Activated effector memory CD4-positive, alpha-beta T cell treated with Interleukin-2 at 50 U/mL for 16 hours (primary cell): Measurements from ENCODE around the gene PLG.
"Not testable (repeated sequence)": the region's sequence is repeated elsewhere in the genome, so short reads cannot be mapped to it uniquely, and the experiment has no call there.

ENCODE experiments used
- DNase-seq: peaks from one replicate; pipeline ENCODE4 v3.0.0-alpha.2; 2020

The PLG gene

DNA sequence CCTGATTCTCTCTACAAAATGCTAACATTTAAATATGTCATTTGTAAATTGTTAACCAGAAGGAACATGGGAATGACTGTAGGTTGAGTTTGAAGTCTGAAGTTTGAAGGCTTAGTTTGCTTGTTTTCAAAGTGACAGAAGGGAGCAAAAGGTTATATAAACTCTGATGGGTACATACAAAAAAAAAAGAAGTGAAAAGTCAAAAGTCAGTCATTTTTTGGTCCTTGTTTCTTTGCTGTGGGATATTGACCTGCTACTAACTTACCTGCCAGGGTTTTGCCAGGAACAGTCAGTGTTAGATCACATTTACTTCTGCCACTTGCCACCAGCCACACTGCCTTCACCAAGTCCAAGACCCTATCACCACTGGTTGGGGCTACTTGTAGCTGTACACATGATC lies 6.9 kb downstream of the PLG start:
- not testable (repeated sequence) for DNase-seq

DNA sequence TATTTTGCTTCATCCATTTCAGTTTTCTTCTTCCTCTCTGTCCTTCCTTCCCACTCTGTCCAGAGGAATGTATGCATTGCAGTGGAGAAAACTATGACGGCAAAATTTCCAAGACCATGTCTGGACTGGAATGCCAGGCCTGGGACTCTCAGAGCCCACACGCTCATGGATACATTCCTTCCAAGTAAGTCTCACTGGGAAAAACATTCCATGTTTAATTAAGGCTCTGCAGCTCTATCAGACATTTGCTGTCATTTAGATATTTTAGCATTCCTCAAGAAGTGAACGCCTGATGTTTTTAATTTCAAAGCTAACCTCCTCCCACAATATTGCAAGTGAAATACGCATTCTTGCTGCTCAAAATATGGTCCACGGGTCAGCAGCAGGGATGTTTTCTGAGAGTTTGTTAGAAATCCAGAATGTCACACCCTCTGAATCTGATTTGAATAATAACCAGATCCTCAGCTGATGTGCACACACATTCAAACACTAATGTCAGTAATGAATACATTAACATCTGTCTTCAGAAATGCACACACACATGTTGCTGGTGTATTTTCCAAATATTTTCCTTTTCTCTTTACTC lies 12.8 kb downstream of the PLG start:
- no peak for DNase-seq

DNA sequence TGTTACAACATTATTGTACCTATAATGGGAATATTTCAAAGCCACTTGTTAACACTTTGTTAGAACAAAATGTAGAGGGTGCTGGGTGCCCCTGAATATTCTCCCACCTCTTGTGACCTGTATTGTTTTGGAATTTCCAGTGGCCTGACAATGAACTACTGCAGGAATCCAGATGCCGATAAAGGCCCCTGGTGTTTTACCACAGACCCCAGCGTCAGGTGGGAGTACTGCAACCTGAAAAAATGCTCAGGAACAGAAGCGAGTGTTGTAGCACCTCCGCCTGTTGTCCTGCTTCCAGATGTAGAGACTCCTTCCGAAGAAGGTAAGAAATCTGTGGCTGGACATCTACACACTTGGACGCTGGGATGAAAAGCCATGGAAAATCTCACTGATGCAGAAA lies 28.9 kb downstream of the PLG start:
- no peak for DNase-seq

DNA sequence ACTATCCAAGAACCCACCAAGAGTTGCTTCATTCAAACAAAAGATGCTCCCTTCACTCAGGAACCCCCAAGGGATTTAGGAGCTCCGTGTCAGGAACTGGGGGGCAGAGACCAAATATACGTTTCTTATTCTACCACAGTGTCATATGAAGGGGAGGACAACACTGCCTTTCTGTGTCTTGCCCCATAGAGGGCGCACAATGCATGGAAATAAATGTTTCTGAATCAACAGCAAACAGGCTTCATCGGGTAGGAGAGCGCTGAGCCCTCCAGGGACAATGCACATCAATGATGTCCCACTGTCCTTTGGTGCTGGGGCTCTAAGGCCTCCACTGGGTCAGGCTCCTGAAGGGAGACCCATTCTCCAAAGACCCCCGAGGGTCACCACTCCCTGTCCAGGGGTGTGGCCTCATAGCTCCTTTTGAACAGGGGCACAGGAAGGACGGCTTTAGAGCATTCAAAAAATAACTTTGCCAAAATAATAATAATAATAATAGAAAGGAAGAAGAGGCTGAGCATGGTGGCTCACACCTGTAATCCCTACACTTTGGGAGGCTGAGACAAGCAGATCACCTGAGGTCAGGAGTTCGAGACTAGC lies 31.1 kb downstream of the PLG start:
- DNase-seq: no peak

DNA sequence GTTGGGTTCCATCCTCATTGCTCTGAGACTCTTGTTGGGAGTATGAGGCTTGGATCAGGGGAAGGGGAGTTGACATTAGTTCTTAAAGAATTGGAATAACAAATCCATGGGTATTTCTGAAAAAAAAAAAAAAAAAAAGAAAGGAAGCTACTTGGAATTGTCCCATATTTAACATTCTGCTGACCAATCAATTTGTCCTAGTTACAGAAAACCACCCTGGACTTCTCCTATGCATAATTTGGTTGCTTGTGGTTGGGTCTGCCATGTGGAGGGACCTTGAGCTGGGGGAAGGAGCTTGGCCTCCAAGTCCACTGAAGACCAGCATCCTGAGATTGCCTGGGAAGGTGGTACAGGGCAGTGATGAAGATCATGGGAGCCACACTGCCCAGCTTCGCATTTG lies 32.6 kb downstream of the PLG start:
- DNase-seq: no peak

DNA sequence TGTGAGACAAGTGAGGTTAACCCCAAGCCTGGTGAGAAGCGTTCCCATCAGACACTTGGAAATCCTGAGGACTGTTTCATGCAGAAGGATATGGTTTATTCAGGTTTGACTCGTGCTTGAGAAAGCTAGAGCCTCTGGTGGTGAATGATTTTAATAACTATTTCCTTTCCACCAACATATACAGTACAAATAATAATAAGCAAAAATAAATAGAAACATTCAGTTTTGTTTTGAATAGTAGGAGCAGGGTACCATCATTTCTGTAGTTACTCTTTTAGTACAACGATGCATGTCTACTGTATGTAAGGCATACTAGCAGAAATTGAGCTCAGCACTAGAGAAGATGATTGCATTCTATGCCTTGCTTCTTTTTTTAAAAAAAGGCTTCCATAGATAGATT lies 33.5 kb downstream of the PLG start:
- no peak for DNase-seq

DNA sequence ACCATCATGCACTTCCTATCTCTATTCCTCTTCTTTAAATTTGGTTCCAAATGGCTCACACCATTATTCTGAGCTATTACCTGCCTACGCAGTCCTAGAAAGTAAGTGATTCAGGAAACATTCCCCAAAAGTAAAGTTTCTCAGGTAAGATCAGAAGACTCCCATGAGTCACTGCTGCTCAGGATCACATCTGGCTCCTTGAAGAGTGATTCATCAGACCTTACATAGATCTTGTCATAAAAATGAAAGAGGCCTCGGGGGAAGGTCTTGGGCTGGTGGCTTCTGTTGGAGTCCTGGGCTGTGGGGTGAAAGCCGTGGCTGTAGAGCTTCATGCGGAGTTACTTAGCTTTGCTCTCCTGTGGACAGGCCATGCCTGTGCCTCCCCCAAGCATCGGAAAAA lies 35.9 kb downstream of the PLG start:
- no peak for DNase-seq

DNA sequence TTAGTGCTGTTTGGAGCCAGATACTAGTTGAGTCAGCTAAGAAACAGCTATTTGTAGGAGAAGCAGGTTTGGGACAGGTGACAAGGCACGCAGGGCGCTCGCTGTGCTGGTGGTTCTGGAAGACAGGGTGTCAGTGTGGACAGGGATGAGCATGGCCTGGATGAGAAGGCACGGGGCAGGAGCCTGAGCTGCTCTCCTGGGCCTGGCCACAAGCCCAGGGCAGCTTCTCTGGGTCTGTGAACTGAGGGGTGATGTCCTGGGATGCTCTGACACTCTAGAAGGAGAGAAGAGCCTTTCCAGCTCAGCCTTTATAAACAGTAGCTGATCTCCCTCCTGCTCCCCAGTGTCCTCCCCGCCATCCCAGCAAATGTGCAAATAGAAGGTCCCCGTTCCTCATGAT lies 37.9 kb downstream of the PLG start:
- DNase-seq: no peak

DNA sequence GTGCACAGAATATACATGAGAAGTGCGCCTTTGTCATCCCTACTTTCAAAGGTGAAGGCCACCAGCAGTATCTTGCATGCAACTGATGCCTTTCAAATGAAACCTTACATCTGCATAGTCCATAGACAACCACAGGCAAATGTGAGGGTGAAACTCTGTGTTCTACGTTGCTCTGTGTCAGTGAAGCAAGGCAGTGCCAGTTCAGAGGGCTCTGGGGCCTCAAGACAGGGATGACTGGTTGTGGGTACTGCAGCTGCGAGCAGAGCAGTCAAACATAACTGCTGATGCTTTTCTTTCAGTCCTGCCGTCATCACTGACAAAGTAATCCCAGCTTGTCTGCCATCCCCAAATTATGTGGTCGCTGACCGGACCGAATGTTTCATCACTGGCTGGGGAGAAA lies 39.0 kb downstream of the PLG start:
- DNase-seq: not testable (repeated sequence)

DNA sequence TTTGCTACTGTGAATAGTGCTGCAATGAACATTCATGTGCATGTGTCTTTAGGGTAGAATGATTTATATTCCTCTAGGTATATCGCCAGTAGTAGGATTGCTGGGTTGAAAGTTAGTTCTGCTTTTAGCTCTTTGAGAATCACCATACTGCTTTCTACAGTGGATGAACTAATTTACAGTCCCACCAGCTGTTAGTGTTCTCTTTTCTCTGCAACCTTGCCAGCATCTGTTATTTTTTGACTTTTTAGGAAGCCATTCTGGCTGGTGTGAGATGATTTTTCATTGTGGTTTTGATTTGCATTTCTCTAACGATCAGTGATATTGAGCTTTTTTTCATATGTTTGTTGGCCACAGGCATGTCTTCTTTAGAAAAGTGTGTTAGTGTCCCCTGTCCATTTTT lies 40.0 kb downstream of the PLG start:
- DNase-seq: no peak

DNA sequence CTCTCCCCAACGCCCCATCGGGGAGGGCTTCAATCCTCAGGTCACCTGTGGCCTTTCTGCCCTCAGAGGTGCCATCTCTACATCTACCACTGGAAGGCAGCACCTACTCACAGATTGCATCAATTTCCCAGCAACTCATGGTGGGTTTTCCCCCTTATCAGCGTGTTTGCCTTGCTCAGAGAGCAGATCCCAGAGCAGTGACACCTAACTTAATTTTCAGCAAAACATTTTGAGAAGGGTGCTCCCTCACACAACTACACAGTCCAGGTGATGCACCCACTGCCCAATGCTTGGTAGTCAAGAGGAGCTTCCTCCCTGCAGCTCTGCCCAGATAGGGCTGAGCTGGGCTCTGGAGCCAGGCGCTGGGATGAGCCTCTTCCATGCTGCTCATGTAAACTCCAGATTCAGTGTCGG lies 48.2 kb downstream of the PLG start:
- DNase-seq: no peak

DNA sequence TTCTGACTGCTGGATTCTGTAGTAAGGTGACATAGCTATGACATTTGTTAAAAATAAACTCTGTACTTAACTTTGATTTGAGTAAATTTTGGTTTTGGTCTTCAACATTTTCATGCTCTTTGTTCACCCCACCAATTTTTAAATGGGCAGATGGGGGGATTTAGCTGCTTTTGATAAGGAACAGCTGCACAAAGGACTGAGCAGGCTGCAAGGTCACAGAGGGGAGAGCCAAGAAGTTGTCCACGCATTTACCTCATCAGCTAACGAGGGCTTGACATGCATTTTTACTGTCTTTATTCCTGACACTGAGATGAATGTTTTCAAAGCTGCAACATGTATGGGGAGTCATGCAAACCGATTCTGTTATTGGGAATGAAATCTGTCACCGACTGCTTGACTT lies 51.2 kb downstream of the PLG start:
- not testable (repeated sequence) for DNase-seq

DNA sequence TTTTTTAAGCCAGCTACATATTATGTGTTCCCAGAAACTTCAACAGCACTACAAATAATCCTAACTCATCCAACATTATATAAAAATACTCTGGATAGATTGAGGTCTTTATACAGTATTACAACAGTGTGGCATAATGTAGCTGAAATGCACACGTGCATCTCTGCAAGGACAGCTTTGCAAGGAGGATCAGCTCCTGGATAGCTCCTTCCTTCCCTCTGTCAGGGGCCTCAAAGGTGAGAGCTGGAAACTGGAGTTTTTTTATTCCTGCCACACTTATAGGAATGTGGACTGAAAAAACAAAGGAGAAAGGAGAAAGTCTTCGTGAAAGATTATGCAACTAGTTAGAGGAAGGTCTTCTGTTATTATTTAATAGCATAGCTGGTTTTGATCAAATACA lies 53.1 kb downstream of the PLG start:
- no peak for DNase-seq

DNA sequence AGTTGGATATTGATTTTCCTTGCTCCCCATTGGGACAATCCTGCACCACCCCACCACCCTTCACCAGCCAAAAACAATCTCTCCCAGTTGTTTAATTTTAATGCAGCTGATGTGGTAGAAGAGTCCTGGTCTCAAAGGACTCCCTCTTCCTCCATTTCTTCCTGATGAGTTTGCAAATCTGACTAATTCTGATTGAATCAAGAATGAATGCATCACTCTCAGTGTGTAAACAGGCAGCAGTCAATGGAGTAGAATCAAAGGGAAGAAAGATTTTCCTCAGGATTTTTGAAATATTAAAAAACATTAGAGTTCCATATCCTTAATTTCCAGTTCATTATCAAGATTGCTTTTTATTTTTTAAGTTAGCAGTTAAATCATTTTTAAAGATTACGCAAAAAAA lies 54.0 kb downstream of the PLG start:
- no peak for DNase-seq

DNA sequence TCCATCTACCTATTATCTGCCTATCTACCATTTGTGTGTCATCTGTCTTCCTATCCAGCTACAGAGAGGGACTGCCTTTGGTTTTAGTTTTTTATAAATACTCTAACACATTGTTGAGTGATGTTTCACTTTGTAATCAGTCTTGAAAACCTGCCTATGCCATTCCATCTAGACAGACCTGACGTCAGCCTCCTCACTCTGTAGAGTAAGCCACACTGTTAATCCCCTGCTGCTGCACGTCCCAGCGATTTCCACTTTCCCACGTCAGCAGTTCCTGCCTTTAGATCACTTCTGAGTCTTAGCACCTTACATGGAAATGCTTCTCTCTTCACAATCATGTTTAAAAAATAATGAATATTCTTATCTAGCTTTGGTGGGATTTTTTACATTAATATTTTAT lies 54.8 kb downstream of the PLG start:
- DNase-seq: no peak

DNA sequence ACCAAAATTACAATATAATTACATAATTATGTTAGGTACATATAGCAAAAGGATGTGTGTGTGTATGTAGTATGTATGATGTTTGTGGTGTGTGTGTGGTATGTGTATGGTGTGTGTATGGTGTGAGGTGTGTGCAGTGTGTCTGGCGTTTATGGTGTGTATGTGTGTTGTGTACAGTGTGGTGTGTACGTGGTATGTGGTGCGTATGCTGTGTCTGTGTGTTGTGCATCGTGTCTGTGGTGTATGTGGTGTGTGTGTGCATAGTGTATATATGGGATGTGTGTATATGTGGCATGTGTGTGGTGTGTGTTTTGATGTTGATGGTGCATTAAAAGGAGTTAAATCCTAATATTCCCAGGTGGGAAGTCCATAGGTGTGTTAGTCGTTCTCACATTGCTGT lies 62.8 kb downstream of the PLG start:
- no peak for DNase-seq

DNA sequence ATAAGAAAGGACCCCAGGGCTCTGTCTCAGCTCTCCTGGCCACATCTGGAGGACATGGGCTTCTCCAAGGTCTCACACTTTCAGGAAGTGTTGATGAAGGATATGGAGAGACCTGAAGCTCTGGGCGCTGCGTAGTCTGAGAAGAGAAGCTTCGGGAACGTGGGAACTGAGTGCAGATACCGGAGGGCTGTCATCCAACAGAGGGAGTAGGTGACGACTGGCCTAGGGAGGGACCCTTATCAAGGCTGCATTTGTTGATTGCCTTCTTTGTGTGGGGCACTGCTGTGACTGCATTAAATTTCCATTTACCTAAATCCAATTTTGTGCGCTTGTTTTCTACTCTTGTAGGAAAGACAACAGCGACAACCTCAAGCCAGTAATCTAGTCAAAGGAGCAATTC lies 63.4 kb downstream of the PLG start:
- no peak for DNase-seq

DNA sequence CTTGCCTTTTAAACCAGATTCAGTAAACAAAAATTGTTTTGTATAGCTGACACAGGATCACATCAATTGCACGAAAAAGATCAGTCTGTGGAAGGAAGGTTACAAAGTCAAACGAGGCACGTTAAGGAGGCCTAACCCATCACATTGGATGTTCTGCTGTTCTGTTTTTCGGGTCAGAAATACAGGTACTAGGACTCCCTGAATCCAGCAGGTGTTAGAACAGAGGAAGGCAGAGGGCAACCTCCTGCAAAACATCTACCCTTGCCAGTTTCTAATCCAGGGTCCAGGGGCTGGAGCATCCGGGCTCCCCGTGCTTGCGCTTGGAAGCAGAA lies 64.6 kb downstream of the PLG start:
- DNase-seq: no peak

DNA sequence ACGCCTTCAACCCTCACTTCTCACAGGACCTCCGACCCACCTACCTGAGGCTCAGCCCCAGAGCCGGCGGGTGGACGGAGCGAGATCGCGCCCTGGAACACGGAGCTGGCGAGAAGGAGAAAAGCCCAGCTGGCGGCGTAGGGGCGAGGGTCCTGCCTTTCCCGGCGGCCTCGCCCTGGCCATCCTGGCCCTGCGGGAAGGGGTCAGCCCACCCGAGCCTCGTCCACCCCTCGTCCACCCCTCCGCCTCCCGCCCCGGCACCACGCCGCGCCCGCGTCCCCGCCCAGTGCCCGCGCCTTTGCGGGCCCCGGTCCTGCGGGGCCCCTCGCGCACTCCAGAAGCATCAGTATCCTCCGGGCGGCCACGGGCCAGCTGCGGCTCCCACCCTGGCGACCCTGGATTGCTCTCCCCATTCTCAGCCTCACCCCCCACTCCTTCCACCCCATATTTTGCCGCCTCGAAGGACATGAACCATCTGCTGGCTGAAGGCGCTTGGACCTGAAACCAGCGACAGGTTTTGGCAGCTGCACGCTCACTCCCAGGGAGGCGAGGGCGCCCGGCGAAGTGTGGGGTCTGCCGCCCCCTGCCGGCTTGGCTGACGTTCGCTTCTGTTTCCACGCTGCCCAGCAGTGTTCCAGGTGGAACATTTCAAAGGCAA lies 65.1 kb downstream of the PLG start:
- DNase-seq: peak; percentile 15

DNA sequence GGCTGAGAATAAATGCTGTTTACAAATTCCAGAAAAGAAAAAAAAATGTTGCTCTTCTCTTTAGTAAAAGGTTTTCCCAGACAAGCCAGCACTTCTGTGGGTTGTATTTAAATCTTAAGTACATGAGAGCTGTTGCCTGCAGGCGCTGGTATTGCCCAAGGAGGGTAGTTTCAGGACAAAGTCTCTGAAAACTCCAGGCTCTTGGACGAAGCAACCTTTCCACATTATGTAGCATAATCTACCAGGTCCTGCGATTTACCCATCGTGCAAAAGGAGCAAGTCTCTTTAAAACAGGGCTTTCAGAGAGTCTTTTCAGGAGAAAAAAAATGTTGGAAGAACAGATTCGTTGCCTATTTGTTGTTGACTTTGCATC lies 65.6 kb downstream of the PLG start:
- DNase-seq: no peak

DNA sequence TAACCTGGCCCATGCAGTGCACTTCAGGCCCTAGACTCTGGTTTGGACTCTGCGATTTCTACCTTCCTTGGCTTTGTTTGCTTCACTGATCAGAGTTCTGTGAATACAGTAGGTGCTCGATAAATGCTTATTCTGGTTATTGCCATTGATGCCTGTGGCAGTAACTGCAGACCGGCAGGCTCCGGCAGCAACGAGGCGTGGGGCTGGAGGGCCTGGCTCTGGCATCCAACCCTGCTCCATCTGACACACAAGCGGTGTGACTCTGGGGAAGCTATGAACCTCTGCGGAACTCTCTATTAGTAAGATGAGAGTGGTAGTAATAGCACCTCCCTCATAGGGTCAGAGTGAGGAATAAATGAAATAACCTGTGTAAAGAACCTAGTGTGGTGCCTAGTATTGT lies 66.1 kb downstream of the PLG start:
- DNase-seq: no peak

DNA sequence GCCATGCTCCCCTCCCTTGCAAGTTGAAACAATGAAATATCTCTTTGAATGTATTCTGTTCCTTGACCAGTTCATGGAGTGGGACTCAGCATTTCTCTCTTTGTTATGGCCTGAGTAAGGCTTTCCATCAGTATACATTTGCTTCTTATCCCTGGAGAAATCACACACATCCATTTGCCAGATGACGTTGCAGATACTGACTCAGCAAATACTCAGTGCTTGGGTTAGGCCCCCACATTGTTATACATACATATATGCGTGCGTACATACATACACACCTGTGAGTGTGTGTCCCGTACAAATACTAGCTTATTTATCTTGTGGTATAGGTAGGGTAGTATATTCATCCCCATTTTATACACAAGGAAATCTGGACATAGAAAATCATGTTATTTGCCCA lies 72.4 kb downstream of the PLG start:
- DNase-seq: no peak

DNA sequence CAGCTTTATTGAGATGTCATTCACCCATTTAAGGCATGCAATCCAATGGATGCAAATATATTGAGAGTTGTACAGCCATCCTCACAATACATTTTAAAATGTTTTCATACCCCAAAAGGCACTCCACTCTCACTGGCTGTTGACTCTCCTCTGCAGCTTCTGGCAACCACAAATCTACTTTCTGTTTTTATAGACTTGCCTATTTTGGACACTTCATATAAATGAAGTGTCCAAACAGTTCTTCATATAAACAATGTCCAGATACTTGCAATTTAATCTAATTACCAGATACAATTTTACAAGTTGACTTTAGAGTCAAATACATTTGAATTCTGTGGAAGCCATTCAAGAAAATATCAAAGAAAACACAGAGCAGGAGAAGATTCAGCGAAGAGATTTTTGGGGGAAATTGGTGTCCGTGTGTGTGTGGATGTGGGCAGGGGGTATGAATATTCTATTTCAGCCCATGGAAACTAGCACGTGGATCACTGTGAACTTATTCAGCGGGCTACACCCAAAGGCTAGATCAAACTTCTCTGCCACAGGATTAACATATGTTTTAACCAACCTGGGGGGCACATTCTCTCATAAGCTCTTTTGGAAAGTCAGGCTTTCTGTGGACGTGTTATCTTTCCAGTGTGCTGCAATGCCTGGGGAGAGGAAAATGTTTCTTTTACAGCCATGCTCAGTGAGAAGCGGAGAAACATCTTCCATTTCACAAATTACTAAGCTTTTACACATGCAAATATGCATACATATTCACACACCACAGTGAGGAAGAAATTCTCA lies 73.9 kb downstream of the PLG start:
- no peak for DNase-seq

DNA sequence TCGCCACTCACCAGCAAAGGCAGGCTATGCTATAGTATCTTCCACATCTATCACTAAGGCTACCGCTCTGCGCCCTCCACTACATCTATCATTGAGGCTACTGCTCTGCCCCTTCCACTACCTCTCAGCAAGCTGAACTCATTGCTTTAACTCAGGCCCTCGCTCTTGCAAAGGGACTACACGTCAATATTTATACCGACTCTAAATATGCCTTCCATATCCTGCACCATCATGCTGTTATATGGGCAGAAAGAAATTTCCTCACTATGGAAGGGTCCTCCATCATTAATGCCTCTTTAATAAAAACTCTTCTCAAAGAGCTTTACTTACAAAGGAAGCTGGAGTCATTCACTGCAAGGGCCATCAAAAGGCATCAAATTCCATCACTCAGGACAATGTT lies 77.1 kb downstream of the PLG start:
- DNase-seq: not testable (repeated sequence)
